ENCODE measurements around the gene GTF2IRD1.
"Not testable (repeated sequence)": the region's sequence is repeated elsewhere in the genome, so short reads cannot be mapped to it uniquely, and the experiment has no call there.

Gene GTF2IRD1

DNA sequence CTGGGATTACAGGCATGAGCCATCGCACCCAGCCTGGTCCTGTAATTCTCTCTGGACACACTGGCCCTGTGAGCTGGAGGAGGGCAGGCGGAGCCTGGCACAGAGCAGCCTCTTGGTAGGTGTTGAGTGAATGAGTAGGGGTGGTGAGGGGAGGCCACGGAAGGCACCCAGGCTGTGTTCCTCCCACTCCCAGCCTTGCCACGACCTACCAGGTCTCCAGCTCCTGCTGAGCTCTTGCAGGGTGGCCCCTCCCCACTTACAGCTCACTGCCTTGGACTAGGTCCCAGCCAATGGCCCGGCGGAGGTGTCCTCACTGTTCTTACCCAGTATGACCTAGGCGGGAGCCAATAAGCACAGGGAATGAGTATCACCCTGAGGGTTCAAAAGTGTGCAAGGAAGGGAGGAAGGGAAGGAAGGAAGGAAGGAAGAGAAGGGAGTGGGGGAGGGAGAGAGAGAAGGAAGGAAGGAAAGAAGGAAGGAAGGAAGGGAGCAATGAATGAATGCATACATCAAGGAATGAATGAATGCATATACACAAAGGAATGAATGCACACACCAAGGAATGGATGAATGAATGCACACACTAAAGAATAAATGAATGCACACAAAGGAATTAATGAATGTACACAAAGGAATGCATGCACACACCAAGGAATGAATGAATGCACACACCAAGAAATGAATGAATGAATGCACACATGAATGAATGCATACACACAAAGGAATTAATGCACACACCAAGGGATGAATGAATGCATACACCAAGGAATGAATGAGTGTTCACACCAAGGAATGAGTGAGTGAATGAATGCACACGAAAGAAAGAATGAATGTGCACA lies 45.5 kb downstream of the GTF2IRD1 start:
- FAIRE-seq = no peak

DNA sequence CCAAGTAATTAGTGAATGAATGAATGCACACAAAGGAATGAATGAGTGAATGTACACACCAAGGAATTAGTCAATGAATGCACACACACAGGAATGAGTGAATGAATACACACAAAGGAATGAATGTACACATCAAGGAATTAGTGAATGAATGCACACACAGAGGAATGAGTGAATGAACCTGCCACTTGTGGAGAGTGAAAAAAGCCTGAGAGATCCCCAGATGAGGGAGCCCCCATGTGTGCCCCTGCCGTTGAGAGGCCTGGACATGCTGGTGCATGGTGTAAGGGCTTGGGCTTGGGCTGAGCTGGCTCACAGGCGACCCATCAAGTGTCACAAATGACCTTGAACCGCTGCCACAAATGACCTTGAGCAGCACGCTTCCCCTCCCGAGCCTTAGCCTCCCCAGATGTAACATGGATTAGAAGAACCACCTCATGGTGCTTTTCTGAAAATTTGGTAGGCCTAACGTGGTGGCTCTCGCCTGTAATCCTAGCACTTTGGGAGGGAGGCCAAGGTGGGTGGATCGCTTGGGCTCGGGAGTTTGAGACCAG lies 46.2 kb downstream of the GTF2IRD1 start:
- DNase-seq (ENCODE audit: insufficient read length) (no peak), FAIRE-seq (no peak)
- TF ChIP-seq POLR2A (IDR thresholded peaks at IDR 0.05; ENCODE audit: low read depth, low read length) (no peak), POLR2AphosphoS5 (IDR thresholded peaks at IDR 0.05; ENCODE audit: low read depth, low read length) (no peak), TAF1 (IDR thresholded peaks at IDR 0.05; ENCODE audit: borderline replicate concordance, low read depth, low read length) (no peak)

More for the DNA sequence above, 45.5 kb downstream of the GTF2IRD1 start:
- DNase-seq (ENCODE audit: insufficient read length) = no peak
- no peak for TF ChIP-seq TAF1 (IDR thresholded peaks at IDR 0.05; ENCODE audit: borderline replicate concordance, low read depth, low read length)
- TF ChIP-seq POLR2A (IDR thresholded peaks at IDR 0.05; ENCODE audit: low read depth, low read length) = no peak
- TF ChIP-seq POLR2AphosphoS5 (IDR thresholded peaks at IDR 0.05; ENCODE audit: low read depth, low read length) = no peak

DNA sequence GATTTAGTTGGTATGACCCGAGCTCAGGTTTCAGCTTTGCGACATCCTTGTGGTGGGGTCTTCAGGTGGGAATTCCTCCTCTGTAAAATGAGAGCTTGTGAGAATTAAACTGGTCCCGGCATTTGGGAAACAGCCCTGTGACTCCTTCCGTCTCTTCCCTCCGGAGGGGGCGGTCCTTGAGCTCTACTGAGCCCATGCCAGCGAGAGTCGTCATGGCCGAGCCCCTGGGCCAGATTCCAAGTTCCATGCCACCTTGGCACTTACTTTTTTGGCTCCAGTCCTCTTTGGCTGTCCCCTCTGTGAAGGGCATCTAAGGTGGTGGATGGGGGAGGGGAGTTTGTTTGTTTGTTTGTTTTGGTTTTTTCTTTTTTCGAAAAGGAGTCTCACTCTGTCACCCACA lies 47.6 kb downstream of the GTF2IRD1 start:
- FAIRE-seq (no peak), DNase-seq (ENCODE audit: insufficient read length) (no peak)
- no peak for TF ChIP-seq TAF1 (IDR thresholded peaks at IDR 0.05; ENCODE audit: borderline replicate concordance, low read depth, low read length)
- no peak for TF ChIP-seq POLR2AphosphoS5 (IDR thresholded peaks at IDR 0.05; ENCODE audit: low read depth, low read length)
- no peak for TF ChIP-seq POLR2A (IDR thresholded peaks at IDR 0.05; ENCODE audit: low read depth, low read length)

DNA sequence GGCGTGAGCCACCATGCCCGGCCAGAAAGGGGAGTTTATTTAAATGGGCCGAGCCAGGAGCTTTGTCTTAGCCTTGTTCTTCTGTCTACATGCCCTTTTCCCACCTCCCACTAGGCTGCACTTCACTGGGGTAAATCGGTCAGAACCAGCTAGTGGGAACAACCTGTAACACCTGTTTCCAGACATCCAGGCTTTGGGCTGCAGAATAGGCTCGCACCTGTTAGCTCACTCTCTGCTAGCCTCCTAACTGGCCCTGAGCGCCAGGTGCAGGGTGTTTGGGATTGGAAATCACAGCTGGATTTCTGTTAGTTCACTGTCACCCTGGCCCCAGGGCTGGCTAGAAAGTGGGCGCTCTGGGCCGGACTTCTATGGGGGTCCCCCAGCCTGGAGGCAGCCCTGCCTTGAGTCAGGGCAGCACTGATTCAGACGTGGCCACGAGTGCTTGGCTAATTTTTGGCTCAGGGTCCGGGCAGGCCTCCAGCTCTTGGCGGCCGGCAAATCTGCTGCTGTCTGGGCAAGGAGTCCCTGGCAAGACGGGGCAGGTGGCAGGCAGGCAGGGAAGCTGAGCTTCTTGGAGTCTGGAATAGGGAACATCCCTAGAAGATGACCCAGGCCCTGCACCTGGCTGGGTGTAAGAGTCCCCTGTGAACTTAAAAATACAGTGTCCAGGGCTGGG lies 48.6 kb downstream of the GTF2IRD1 start:
- no peak for TF ChIP-seq POLR2AphosphoS5 (IDR thresholded peaks at IDR 0.05; ENCODE audit: low read depth, low read length)
- TF ChIP-seq TAF1 (IDR thresholded peaks at IDR 0.05; ENCODE audit: borderline replicate concordance, low read depth, low read length) = no peak
- no peak for DNase-seq (ENCODE audit: insufficient read length)
- no peak for FAIRE-seq

DNA sequence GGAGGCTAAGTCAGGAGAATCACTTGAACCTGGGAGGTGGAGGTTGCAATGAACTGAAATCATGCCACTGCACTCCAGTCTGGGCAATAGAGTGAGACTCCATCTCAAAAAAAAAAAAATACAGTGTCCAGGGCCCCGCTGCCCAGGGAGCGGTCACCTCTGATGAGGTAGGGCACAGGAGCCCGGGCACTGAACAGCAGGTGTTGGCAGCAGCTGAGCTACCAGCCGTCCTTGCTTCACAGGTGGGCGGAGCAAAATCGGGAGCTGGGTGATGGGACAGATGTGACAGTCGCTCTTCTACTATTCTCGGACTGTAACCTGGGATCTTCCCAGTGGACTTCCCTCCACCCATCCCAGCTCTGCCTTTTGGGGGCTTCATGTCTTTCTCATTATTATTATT lies 49.4 kb downstream of the GTF2IRD1 start:
- FAIRE-seq = no peak
- TF ChIP-seq POLR2A (IDR thresholded peaks at IDR 0.05; ENCODE audit: low read depth, low read length) (no peak), POLR2AphosphoS5 (IDR thresholded peaks at IDR 0.05; ENCODE audit: low read depth, low read length) (no peak), TAF1 (IDR thresholded peaks at IDR 0.05; ENCODE audit: borderline replicate concordance, low read depth, low read length) (no peak)

DNA sequence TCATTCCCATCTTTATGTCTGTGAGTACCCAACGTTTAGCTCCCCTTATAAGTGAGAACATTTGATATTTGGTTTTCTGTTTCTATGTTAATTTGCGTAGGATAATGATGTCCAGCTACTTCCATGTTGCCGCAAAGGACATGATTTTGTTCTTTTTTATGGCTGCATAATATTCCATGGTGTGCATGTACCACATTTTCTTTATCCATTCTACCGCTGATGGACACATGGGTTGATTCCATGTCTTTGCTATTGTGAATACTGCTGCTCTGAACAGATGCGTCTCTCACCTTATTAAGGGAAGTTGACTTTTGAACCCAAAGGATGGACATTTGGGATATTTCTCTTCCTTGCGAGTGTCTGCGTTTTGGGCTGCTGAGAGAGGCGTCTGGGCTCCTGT lies 50.2 kb downstream of the GTF2IRD1 start:
- DNase-seq (ENCODE audit: insufficient read length) (no peak), FAIRE-seq (no peak)
- TF ChIP-seq POLR2A (IDR thresholded peaks at IDR 0.05; ENCODE audit: low read depth, low read length) (no peak), POLR2AphosphoS5 (IDR thresholded peaks at IDR 0.05; ENCODE audit: low read depth, low read length) (no peak), TAF1 (IDR thresholded peaks at IDR 0.05; ENCODE audit: borderline replicate concordance, low read depth, low read length) (no peak)

More for the DNA sequence above, 49.4 kb downstream of the GTF2IRD1 start:
- DNase-seq (ENCODE audit: insufficient read length) = no peak

DNA sequence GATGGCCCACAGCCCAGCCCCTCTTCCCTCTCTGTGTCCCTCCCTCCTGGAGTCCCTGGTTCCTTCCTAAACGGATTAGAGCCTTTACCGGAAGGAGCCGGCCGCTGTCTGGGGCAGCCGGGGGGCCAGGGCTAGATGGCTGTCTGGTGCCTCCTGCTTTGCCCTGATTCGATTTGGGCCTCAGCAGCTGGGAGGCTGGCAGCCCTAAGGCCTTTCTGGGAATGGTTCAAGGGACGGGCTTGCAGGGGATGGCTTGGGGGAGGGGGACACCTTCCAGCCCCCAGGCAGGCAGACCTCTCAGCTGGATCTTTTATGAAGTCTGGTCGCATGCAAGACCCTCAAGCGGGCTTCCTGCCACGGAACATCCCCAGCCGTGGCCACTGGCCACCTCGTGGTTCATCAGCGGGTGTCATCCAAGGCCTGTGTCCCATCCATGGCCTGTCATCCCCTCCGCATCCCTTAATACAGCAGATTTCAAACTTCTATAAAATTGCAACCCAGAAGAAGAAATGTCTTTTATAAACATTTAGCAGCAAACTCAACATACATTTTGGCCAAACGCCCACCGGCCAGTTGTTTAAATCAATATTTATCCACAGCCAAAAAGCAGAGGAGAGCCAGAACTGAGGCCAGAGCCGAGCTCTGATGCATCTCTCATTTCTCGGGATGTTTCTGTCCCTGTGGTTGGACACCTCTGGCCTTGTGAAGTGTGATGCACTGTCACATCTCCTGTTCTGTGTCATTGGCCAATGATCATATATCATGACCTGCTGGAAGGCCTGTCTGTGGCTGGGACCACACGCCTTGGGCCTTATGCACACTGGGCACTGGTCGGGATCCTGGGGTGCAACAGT lies 52.0 kb downstream of the GTF2IRD1 start:
- FAIRE-seq (no peak), DNase-seq (ENCODE audit: insufficient read length) (no peak)
- TF ChIP-seq TAF1 (IDR thresholded peaks at IDR 0.05; ENCODE audit: borderline replicate concordance, low read depth, low read length) (no peak), POLR2A (IDR thresholded peaks at IDR 0.05; ENCODE audit: low read depth, low read length) (no peak), POLR2AphosphoS5 (IDR thresholded peaks at IDR 0.05; ENCODE audit: low read depth, low read length) (no peak)

DNA sequence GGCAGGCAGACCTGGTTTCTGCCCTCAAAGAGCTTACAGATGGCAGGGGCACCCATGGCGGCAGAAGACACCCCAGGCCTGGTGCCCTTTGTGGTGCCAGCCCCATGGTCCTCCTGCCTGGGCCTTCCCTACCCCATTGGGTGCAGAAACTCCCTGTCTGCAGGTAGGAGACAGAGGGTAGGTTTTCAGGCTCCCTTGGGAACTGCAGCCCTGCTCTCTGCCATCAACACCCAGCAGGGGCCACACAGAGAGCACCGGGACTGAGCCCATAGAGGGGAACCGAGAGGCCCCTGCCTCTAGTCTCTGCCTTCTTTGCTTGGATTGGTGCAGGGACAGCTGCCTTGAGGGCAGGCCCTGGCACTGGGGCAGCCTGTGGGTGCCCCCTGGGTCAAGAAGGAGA lies 52.6 kb downstream of the GTF2IRD1 start:
- TF ChIP-seq TAF1 (IDR thresholded peaks at IDR 0.05; ENCODE audit: borderline replicate concordance, low read depth, low read length) = no peak
- no peak for TF ChIP-seq POLR2A (IDR thresholded peaks at IDR 0.05; ENCODE audit: low read depth, low read length)
- no peak for TF ChIP-seq POLR2AphosphoS5 (IDR thresholded peaks at IDR 0.05; ENCODE audit: low read depth, low read length)
- DNase-seq (ENCODE audit: insufficient read length) (no peak), FAIRE-seq (no peak)

DNA sequence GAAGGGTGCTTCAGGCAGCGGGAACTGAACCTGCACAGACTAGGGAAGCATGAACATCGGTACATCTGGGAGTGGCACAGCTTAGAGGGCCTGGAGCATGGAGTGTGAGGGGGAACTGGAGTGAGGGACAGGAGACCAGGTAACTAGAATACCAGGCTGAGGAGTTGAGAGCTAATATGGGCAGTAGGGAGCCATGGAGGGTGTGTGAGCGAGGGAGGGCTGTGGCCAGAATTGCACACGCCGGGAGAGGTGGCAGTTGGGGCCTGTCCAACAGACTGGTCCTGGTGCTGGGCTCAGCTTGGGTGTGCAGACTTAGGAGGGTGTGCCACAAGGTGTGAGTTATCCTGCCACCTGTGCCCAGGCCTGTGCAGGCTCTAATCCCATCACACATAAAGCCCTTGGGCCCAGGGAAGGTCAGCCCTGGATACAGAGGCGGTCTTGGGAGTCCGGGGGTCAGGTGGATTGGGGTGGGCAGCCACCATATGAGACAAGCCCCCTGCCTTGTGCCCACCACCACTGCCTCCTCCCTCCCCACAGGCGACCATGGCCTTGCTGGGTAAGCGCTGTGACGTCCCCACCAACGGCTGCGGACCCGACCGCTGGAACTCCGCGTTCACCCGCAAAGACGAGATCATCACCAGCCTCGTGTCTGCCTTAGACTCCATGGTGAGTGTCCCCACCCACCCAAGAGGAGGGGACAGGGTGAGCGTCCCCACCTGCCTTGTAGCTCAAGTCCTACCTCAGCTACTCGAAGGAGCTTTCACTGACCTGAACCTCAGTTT lies 54.0 kb downstream of the GTF2IRD1 start:
- no peak for TF ChIP-seq POLR2A (IDR thresholded peaks at IDR 0.05; ENCODE audit: low read depth, low read length)
- TF ChIP-seq TAF1 (IDR thresholded peaks at IDR 0.05; ENCODE audit: borderline replicate concordance, low read depth, low read length) = no peak
- TF ChIP-seq POLR2AphosphoS5 (IDR thresholded peaks at IDR 0.05; ENCODE audit: low read depth, low read length) = no peak
- DNase-seq (ENCODE audit: insufficient read length) (no peak), FAIRE-seq (no peak)

DNA sequence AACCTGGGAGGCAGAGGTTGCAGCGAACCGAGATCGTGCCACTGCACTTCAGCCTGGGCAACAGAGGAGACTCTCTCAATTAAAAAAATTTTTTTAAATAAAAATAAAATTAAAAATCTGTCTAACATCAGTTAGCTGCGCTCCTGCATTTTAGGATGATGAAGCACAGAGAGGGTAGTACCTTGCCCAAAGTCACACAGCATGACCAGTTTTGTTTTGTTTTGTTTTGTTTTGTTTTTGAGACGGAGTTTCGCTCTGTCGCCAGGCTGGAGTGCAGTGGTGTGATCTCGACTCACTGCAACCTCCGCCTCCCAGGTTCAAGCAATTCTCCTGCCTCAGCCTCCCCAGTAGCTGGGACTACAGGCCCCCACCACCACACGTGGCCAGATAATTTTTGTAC lies 55.7 kb downstream of the GTF2IRD1 start:
- not testable (repeated sequence) for FAIRE-seq; DNase-seq (ENCODE audit: insufficient read length)
